Inferior parietal cortex (tissue), 1 donor: ENCODE measurements around the gene HRH2.

Experiments
- DNase-seq: peaks from one replicate; pipeline ENCODE4 v3.0.0-alpha.2; 2016; ENCODE audit errors: extremely low spot score

HRH2 gene

GRCh38 chr5:175675873-175676272, 18.0 kb downstream of the HRH2 start:
- no peak for DNase-seq

DNA sequence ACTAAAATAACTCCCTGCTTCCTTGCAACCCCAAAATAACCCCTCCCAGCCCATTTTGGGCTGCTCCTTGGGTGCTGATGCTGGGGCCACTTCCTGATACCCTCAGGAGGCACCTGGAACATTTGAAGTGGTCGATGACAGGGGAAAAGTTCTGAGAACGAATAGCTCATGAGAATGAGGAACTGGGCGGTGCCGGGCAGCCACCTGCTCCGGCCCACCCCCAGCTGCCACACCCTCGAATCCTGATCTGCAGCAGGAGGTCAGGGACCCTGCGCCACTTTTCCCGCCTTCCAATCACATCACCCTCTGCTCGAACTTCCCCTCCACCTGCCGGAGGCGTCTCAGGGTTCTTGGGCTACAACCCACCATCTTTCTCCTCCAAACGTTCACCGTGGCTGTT, 19.7 kb downstream of the HRH2 start:
- no peak for DNase-seq

- DNase-seq: no peak
These were observed 20.2 kb downstream of the HRH2 start for GRCh38 chr5:175678074-175678473.

- DNase-seq: no peak
These were observed 21.5 kb downstream of the HRH2 start for GRCh38 chr5:175679411-175679810.

- DNase-seq: no peak
These were observed 22.1 kb downstream of the HRH2 start for GRCh38 chr5:175680020-175680419.

GRCh38 chr5:175680463-175680862, 22.6 kb downstream of the HRH2 start:
- no peak for DNase-seq

GRCh38 chr5:175681045-175681967, 23.4 kb downstream of the HRH2 start:
- DNase-seq: no peak

DNA sequence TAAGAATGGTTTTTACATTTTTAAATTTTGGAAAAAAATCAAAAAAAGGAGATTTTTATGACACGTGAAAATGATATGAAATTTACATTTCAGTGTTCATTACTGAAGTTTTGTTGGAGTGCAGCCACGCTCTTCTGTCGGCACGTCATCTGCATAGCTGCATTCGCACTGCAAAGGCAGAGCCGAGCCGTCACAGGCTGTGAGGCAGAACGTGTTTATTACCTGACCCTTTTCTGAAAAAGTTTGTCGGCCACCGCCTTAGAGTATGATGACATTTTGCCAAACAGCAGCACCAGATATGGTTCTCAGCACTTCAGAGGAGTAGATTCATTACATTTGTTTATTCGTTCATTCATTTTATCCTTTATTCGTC, 24.1 kb downstream of the HRH2 start:
- DNase-seq: no peak

DNA sequence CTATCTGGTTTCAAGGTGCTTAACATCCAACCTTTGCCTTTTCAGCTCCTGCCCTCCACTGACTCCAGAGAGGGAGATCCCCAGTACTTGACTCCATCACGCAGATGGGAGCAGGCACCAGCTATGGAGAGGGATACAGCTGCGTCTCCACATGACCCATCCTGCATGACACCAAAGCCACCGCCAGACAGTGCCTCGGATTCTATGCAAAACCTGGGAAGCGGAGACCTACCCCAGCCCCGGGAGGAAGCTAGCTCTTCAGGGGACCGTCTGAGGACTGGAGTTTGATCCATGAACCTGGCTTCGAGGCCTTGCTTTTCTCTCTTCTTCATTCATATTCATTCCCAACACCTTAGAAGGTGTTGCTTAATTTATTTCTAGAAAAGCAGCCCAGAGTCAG, 24.8 kb downstream of the HRH2 start:
- DNase-seq: no peak

- no peak for DNase-seq
These were observed 25.4 kb downstream of the HRH2 start for GRCh38 chr5:175683231-175683630.

- no peak for DNase-seq
These were observed 26.1 kb downstream of the HRH2 start for GRCh38 chr5:175683921-175684320.

GRCh38 chr5:175684931-175685330, 27.1 kb downstream of the HRH2 start:
- DNase-seq: no peak

DNA sequence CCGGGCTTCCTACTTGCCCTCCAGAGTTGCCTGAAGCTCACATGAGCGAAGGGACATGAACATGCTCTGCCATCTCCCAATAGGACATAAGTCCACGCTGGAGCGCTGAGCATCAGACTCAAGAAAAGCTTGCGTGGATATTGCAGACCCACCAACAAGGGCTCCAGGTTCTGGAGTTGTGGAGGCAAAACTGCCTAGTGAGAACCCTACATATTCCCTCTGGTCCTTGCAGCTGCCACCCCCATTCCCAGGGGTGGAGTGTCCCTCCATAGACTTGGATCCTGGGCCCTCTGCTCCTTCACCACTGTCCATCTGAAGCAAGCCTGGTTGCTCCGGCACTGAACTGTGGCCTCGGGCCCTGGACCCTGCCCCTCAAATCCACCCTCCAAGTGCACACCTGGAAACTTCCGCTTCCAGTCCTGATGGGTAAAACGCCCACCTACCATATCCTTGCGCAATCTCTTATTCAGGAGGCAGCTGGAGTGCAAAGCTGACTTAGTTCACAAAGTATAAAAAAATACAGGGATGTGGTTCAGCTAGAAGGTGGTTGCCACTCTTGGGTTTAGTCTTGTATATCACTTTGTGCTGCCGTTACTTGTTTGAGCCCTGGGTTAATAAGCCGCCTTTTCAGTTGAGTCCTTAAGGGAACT, 28.0 kb downstream of the HRH2 start:
- DNase-seq: no peak

- DNase-seq: no peak
These were observed 28.5 kb downstream of the HRH2 start for GRCh38 chr5:175686396-175686795.

DNA sequence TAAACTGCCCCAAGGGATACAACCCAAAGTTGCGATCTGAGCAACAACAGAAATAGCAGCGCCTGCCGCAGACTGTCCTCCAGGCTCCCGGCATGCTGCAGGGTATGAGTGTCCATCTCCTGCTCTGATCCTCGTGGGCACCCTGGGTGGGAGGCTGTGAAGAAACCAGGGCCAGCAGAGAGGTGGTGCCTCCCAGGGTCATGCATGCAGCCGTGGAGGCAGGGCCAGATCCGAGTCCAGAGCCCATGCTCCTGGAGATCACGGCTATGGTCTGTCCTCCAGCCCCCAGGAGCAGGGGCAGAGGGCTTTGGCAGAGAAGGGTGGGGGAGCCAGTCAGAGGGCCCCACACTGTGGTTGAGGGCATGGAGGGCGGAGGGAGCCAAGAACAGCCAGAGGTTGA, 29.0 kb downstream of the HRH2 start:
- no peak for DNase-seq

GRCh38 chr5:175687231-175687701, 29.4 kb downstream of the HRH2 start:
- no peak for DNase-seq

- no peak for DNase-seq
These were observed 30.7 kb downstream of the HRH2 start for GRCh38 chr5:175688352-175689146.

DNA sequence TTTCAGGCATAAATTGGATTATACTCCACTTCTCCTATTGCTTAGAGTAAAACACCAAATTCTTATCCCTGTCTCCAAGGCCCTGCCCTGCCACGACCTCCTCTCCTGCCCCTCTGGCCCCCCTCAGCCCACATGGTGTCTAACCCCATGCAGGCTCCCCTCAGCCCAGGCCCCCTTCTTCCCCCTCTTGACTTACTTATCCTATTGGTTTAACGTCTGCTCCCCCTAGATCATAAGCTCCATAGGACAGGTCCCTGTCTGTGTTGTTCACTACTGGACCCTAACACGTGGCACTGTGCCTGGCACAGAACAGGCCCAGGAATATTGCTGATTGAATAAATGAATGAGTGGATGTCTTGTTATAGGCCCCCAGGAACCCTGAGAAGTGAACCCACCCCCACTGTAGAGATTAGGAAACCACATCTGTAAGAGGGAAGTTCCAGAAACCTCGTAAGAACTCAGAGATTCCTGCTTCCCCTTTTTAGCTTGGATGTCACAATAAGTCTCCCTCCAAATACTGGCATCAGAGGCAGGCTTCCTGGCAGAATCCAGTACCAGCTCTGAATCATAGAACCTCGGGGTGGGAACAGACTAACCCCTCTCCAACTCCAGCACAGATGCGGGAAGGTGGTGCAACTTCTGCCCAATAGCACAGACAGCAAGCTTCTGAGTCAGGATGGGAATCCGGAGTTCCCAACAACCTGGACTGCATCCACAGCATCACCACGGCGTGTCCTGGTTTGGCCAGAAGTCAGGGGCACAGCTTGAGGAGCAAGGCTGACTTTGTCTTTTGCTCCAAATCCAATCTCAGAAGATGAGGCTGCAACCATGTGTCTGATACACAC, 31.5 kb downstream of the HRH2 start:
- no peak for DNase-seq

- DNase-seq: no peak
These were observed 32.2 kb downstream of the HRH2 start for GRCh38 chr5:175690025-175690424.

GRCh38 chr5:175690586-175690985, 32.7 kb downstream of the HRH2 start:
- DNase-seq: no peak

- DNase-seq: no peak
These were observed 33.9 kb downstream of the HRH2 start for GRCh38 chr5:175691761-175692160.
